Lower leg skin (tissue), 3 donors: ENCODE measurements around the gene AP1S1.

ENCODE experiments used
- POLR2A ChIP-seq, 2 donors: fragments of 450-650 bp; IDR thresholded peaks; one replicate each; pipeline ENCODE4 v1.6.1; 2016 to 2017; ENCODE audit warnings: antibody characterized with exemption in 2 of 2, mild to moderate bottlenecking in 1 of 2, moderate library complexity in 1 of 2
- TF ChIP-seq, protein P1 (sequence below), 3 donors: fragments of 450-650 bp; IDR thresholded peaks; one replicate each; pipeline ENCODE4 v1.5.1; 2016; ENCODE audit warnings: antibody characterized with exemption in 3 of 3, mild to moderate bottlenecking in 3 of 3, moderate library complexity in 2 of 3

DNA sequence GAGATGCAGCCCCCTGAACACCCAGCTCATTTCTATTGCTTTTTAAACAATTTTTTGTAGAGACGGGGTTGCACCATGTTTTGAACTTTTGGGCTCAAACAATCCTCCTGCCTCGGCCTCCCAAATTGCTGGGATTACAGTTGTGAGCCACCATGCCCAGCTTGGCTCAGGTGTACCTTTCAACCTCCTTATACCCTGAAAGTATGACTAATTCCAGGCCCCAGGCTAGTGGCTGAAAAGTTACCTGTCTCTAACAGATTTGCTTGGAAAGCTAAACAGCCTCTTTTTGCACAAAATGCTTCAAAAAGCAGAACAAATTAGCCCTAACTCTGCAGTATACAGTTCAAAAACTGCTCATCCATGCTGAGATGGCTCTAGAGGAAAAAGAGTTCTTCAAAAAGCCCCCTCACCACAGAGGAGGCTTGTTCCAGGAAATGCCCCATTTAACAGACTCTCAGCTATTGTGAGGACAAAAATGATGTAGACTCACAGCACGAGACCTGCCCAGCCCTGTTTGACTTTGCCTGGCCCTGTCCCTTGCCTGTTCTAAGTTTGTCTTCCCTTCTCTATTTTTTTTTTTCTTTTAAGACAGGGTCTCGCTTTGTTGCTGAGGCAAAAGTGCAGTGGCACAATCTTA, 13.4 kb upstream of the AP1S1 start:
- TF ChIP-seq, protein P1, sequence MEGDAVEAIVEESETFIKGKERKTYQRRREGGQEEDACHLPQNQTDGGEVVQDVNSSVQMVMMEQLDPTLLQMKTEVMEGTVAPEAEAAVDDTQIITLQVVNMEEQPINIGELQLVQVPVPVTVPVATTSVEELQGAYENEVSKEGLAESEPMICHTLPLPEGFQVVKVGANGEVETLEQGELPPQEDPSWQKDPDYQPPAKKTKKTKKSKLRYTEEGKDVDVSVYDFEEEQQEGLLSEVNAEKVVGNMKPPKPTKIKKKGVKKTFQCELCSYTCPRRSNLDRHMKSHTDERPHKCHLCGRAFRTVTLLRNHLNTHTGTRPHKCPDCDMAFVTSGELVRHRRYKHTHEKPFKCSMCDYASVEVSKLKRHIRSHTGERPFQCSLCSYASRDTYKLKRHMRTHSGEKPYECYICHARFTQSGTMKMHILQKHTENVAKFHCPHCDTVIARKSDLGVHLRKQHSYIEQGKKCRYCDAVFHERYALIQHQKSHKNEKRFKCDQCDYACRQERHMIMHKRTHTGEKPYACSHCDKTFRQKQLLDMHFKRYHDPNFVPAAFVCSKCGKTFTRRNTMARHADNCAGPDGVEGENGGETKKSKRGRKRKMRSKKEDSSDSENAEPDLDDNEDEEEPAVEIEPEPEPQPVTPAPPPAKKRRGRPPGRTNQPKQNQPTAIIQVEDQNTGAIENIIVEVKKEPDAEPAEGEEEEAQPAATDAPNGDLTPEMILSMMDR (IDR thresholded peaks at IDR 0.05), result no peak
- TF ChIP-seq POLR2A (IDR thresholded peaks at IDR 0.05), result no peak
